A673 (cell line): ENCODE measurements around the gene PTP4A2. TPM values are rescaled to one million over a fixed set of nuclear protein-coding genes. Genes with fewer than 3 reads are reported as not detected.
"Not testable (repeated sequence)": the region's sequence is repeated elsewhere in the genome, so short reads cannot be mapped to it uniquely, and the experiment has no call there.

Source experiments
- BruUV-seq: library from RNA; stranded (reverse); fragments of 400-500 nt; replicated peaks from 2 replicates; lab custom pipeline; 2021; lab: Mats Ljungman, UMichigan
- CTCF ChIA-PET: fragments of 300-600 bp; sonication (Branson Sonifier 250); formaldehyde crosslinking; loops from one replicate; lab custom pipeline; 2022; ENCODE audit warnings: antibody characterized with exemption; lab: Charles Lee
- POLR2A ChIA-PET: fragments of 300-600 bp; sonication (Branson Sonifier 250); formaldehyde crosslinking; loops from one replicate; lab custom pipeline; 2022; ENCODE audit warnings: antibody characterized with exemption; ENCODE audit not compliant: low non-redundant PET; lab: Charles Lee
- DNase-seq: peaks from one replicate; pipeline ENCODE4 v3.0.0-alpha.2; 2015; ENCODE audit warnings: low spot score
- H3K27ac ChIP-seq: fragments of 200-600 bp; sonication (generic); 2 replicates; pipeline ENCODE4 v1.5.1; 2016; ENCODE audit warnings: mixed run types, low read depth, mild to moderate bottlenecking, mixed read lengths, antibody characterized with exemption, low read length; ENCODE audit not compliant: poor library complexity, severe bottlenecking
- H3K27me3 ChIP-seq: fragments of 200-600 bp; sonication (generic); replicated peaks from 2 replicates; pipeline ENCODE4 v1.6.1; 2017; ENCODE audit warnings: mixed run types, low read depth, mild to moderate bottlenecking, mixed read lengths, antibody characterized with exemption, low read length; ENCODE audit not compliant: insufficient read depth, poor library complexity
- H3K36me3 ChIP-seq: fragments of 200-600 bp; sonication (generic); 2 replicates; pipeline ENCODE4 v1.6.1; 2016; ENCODE audit warnings: mixed run types, mild to moderate bottlenecking, mixed read lengths, antibody characterized with exemption, low read length; ENCODE audit not compliant: insufficient read depth, poor library complexity, severe bottlenecking
- H3K4me1 ChIP-seq: fragments of 200-600 bp; sonication (generic); 2 replicates; pipeline ENCODE4 v1.6.1; 2017; ENCODE audit warnings: mixed run types, mild to moderate bottlenecking, mixed read lengths, antibody characterized with exemption, low read length; ENCODE audit not compliant: insufficient read depth, poor library complexity, severe bottlenecking
- H3K4me3 ChIP-seq: fragments of 200-600 bp; sonication (generic); 2 replicates; pipeline ENCODE4 v1.5.1; 2016; ENCODE audit warnings: low read depth, mixed run types, mild to moderate bottlenecking, mixed read lengths, low read length; ENCODE audit not compliant: poor library complexity, severe bottlenecking
- H3K9me3 ChIP-seq: fragments of 200-600 bp; sonication (generic); 2 replicates; pipeline ENCODE4 v1.6.1; 2016; ENCODE audit warnings: mixed run types, low read depth, mild to moderate bottlenecking, mixed read lengths, antibody characterized with exemption, low read length; ENCODE audit not compliant: poor library complexity, severe bottlenecking
- EZH2 ChIP-seq: fragments of 200-600 bp; sonication (generic); IDR thresholded peaks from 2 replicates; pipeline ENCODE4 v1.6.1; 2017; ENCODE audit warnings: borderline replicate concordance, low read depth, mild to moderate bottlenecking, mixed read lengths, antibody characterized with exemption, low read length; ENCODE audit not compliant: poor library complexity, severe bottlenecking
- intact Hi-C: fragments of 100-400 bp; cut with micrococcal nuclease; formaldehyde crosslinking; loops from one replicate; pipeline ENCODE4 v1.10.0; 2022; ENCODE audit not compliant: unreplicated experiment
- total RNA-seq: library from RNA; stranded (reverse); gene quantifications from 2 replicates; pipeline ENCODE4 v1.2.3, GENCODE V29; 2021
- TF ChIP-seq, protein P1 (sequence below): fragments of 300-800, 200-600 bp; sonication (generic); conservative IDR thresholded peaks from 2 replicates; pipeline ENCODE4 v1.5.1; 2017; ENCODE audit warnings: low read depth, mild to moderate bottlenecking, antibody characterized with exemption, low read length, moderate library complexity, mixed read lengths

Gene PTP4A2
- total RNA-seq, 1 experiment from 2014 or later, result 283 TPM

DNA sequence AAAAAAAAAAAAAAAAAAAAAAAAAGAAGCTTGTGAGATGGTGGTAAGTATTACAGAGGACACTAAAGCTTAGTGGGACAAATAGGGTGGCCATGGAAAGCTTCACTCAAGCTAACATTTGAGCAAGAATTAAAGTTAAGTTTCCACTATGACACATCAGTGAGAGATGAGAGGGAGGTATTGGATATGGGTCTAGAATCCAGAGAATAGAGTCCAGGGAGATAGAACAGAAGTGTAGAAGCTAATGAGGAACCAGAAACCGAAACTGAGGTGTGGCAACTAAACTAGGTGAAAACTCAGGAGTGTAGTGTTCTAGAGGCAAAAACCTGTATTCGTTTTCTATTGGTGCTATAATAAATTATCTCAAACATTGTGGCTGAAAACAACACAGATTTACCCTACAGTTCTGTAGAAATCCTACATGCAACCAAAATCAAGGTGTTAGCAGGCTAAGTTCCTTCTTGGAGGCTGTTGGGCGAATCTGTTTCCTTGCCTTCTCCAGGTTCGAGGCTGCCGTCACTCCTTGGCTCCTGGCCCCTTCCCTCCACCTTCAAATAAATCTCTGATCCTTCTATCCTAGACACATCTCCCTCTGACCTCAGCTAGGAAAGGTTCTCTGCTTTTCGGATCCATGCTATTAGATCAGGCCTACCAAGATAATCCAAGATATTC is 36.2 kb downstream of the PTP4A2 start:
- H3K27me3 ChIP-seq, result no peaks in the 10 kb centered on the region
- no peak overlapping the region for H3K27ac ChIP-seq
- CTCF ChIA-PET, result interaction anchor here (0.7 kb wide), 1 partner anchor 957 kb away, joined by 13 read pairs; no protein-coding TSS in a partner anchor
- intact Hi-C loops, result no loop called here
- BruUV-seq, result no TSS peak
- peaks cover 5% of the 10 kb centered on the region for H3K4me1 ChIP-seq
- no peak for DNase-seq
- no peak for TF ChIP-seq EZH2
- TF ChIP-seq, protein P1, sequence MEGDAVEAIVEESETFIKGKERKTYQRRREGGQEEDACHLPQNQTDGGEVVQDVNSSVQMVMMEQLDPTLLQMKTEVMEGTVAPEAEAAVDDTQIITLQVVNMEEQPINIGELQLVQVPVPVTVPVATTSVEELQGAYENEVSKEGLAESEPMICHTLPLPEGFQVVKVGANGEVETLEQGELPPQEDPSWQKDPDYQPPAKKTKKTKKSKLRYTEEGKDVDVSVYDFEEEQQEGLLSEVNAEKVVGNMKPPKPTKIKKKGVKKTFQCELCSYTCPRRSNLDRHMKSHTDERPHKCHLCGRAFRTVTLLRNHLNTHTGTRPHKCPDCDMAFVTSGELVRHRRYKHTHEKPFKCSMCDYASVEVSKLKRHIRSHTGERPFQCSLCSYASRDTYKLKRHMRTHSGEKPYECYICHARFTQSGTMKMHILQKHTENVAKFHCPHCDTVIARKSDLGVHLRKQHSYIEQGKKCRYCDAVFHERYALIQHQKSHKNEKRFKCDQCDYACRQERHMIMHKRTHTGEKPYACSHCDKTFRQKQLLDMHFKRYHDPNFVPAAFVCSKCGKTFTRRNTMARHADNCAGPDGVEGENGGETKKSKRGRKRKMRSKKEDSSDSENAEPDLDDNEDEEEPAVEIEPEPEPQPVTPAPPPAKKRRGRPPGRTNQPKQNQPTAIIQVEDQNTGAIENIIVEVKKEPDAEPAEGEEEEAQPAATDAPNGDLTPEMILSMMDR, result no peak
- H3K4me3 ChIP-seq, result no peak overlapping the region
- H3K36me3 ChIP-seq, result peaks cover 8% of the 10 kb centered on the region
- no peaks in the 10 kb centered on the region for H3K9me3 ChIP-seq
- POLR2A ChIA-PET, result interaction anchor here (0.6 to 0.7 kb wide), 2 partner anchors 16 to 182 kb away, joined by 3 to 7 read pairs; no protein-coding TSS in a partner anchor

DNA sequence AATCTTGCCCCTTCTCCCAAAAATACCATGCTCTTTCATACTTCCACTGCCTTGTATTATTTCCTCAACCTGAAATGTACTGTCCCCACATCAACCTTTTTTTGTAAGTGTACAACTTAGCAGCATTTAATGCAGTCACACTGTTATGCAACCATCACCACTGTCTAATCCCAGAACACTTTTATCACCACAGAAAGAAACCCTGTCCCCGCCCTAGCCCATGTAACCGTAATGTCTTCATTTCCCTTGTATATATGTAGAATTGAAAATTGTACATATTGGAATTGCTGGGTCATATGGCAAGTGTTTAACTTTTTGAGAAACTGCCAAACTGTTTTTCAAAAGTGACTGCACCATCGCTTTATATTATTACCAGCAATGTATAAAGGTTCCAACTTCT is 37.4 kb downstream of the PTP4A2 start:
- ChIA-PET POLR2A (no interaction called here), CTCF (no interaction called here)
- Histone ChIP-seq H3K4me3 (no peak overlapping the region), H3K27me3 (no peaks in the 10 kb centered on the region), H3K27ac (no peak overlapping the region), H3K9me3 (peaks cover under 1% of the 10 kb centered on the region), H3K36me3 (no peaks in the 10 kb centered on the region), H3K4me1 (peaks cover 5% of the 10 kb centered on the region)
- BruUV-seq, result no TSS peak
- DNase-seq, result no peak
- TF ChIP-seq, protein P1, result no peak
- no peak for TF ChIP-seq EZH2
- intact Hi-C loops, result no loop called here

DNA sequence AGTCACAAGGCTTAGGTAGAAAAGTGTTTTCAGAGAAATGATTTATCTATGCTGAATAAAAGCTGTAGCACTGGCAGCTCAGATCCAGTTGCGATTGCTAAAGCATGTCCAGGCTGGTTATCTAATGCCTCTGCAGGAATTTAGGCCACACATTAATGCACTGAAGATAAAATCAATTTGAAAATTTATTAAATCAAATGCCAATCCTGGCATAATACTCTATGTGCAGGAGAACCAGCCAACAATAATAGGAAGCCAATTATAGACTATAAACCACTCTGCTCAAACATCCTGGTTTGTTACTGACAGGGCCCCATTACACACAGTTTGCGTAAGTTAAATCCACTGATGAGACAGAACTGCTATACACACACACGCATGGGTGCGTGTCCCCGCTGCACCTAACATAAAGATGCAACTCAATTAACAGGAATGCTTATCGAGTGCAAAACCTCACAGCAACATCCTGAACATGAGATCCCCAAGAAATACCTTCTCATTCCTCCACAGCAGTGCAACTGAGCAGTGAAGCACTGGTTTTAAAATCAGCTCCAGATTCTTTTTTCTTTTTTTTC is 40.6 kb downstream of the PTP4A2 start:
- POLR2A ChIA-PET, result no interaction called here
- no peak overlapping the region for H3K4me3 ChIP-seq

DNA sequence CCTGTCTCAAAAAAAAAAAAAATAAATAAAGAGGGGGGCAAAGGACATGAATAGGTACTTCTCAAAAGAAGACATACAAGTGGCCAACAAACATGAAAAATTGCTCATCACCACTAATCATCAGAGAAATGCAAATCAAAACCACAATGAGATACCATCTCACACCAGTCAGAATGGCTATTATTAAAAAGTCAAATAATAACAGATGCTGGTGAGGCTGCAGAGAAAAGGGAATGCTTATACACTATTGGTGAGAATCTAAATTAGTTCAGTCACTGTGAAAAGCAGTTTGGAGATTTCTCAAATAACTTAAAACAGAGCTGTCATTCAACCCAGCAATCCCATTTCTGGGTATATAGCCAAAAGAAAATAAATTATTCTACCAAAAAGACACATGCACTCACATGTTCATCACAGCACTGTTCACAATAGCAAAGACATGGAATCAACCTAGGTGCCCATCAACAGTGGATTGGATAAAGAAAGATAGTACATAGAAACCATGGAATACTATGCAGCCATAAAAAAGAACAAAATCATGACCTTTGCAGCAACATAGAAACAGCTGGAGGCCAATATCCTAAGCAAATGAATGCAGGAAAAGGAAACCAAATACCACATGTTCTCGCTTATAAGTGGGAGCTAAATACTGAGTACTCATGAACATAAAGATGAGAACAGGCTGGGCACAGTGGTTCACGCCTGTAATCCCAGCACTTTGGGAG is 42.5 kb downstream of the PTP4A2 start:
- intact Hi-C loops, CTCF ChIA-PET, H3K36me3 ChIP-seq, DNase-seq, BruUV-seq, POLR2A ChIA-PET, H3K27me3 ChIP-seq, H3K27ac ChIP-seq, H3K4me1 ChIP-seq, H3K4me3 ChIP-seq, H3K9me3 ChIP-seq: not testable (repeated sequence)

More for the DNA sequence above, 40.6 kb downstream of the PTP4A2 start:
- no peaks in the 10 kb centered on the region for H3K36me3 ChIP-seq
- H3K27ac ChIP-seq, result no peak overlapping the region
- H3K4me1 ChIP-seq, result peaks cover 5% of the 10 kb centered on the region
- no peak for DNase-seq
- H3K27me3 ChIP-seq, result no peaks in the 10 kb centered on the region
- no peak for TF ChIP-seq EZH2
- TF ChIP-seq, protein P1, result no peak
- BruUV-seq, result no TSS peak
- intact Hi-C loops, result no loop called here
- CTCF ChIA-PET, result no interaction called here
- peaks cover 2% of the 10 kb centered on the region for H3K9me3 ChIP-seq
